SHP77 (cell line): Measurements from ENCODE around the gene ERI3.

Source experiments
- DNase-seq, 2 experiments: peaks; one replicate each; lab custom pipeline; 2025; lab: John Stamatoyannopoulos, UW

ERI3 gene

DNA sequence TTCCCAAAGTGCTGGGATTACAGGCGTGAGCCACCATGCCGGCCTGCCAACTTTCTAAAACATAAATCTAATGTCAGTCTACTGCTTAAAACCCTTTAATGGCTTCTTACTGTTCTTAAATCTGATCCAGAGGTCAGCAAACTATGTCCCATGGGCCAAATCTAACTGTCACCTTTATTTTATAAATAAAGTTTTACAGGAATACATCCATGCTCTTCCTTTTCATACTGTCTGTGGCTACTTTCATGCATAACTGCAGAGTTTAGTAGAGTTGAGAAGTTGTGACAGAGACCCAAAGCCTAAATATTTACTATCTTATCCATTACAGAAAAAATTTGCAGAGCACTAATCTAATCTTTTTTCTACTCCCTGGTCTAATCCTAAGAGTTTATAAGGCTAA is 3.8 kb downstream of the ERI3 start:
- no peak for DNase-seq

DNA sequence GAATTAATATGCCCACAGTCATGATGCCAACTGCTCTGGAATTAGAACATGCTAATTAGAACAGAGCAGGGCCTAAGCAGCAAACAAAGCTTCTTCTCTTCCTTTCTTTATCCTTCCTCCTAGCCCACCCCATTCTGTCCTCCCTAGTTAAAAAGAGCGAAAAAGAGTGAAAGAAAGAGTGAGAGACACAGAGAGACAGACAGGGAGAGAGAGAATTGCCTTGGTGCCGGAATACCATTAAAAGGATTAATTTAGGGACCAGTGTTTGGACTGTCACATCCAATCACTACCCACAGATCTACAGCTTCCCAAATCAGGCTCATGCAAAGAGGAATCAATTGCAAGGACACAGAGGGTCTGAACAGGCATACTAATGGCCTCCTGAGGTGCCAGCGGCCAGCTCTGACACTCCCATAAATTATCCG is 7.0 kb downstream of the ERI3 start:
- no peak for DNase-seq

- no peak for DNase-seq
Observed at GRCh38 chr1:44347280-44347679, 7.8 kb downstream of the ERI3 start.

DNA sequence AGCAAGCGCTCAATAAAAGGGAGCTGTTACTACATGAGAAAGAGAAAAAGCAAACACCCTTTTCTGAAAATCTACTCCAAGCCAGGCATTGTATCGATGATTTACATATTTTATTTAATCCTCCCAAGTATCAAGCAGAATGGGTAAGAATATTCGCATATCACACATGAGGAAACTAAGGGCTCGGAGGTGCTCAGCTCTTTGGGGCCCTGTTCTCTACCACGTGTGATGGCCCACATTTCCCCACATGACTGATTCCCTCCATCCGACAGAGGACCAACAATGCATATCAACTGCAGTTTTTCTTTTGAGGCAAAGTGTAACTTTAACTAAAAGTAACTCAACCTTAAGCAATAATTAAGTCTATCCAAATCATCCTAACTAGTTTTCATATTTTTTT is 8.2 kb downstream of the ERI3 start:
- no peak for DNase-seq

DNA sequence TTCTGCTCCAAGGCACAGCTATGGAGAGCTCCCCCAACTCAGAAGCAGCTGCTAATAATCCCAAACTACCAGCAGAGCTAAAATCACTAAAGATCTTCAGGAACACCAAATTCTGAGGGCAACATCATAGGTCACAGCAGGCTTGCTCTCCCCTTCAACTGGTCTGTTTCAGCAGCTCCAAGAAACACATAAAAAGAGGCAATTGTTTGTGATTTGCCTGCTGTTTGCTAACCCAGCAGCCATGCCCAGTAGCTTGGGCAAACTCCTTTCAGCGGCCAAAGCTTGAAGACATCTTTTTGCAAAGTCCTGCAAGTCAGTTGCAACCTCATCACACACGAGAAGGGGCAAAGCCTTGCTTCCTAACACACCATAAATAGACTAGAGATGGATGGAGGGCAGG is 8.9 kb downstream of the ERI3 start:
- DNase-seq = no peak

GRCh38 chr1:44345187-44345775 is 9.8 kb downstream of the ERI3 start:
- no peak for DNase-seq

DNA sequence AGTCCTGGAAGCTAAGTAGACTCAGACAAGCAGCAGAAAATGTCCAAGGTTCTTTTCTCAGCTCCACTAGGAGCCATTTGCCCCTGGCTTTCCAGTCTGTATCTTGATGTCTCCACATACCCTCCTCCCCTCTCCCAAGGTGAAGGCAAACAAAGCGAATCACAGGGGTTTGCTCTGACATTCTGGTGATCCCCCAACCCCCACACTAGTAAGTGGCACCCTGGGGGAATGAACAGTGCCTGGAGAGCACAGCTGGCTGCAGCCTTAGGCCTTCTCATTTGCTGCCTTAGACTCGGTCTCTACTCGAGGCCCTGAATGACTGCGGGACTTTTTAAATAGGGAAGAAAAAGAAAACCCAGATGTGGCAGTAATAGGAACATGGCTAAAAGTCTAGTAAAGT is 15.3 kb downstream of the ERI3 start:
- DNase-seq = no peak

DNA sequence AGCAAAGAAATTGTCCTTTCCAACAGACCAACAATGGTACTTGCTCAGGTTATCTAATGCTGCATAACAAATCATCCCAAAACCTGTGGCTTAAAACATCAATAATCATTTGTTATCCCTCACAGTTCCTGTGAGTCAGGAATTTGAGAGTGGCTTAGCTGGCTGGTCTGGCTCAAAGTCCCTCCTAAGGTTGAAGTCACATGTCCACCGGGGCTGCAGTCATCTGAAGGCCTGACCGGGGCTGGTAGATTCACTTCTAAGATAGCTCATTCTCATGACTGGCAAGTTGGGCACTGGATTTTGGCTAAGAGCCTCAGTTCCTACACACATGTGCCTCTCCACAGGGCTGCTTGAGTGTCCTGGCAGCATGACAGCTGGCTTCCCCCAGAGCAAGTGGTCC is 16.9 kb downstream of the ERI3 start:
- no peak for DNase-seq

DNA sequence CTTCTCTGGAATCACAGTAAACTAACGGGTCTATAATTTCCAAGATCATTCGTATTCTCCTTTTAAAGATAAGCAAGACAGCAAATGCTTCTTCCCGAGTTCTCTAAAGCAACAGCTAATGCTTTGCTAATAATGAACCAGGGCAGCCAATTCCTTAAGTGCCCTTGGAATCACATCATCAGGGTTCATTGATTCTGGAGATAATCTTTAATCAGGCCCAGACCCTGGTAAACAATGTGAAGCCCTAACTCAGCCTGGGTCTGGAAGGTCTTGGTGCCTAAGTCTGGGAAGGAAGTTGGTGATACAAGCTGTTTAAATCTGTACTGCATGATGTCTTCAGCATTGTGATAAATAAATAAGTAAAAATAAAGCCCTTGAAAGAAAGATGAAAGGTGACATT is 18.4 kb downstream of the ERI3 start:
- no peak for DNase-seq

DNA sequence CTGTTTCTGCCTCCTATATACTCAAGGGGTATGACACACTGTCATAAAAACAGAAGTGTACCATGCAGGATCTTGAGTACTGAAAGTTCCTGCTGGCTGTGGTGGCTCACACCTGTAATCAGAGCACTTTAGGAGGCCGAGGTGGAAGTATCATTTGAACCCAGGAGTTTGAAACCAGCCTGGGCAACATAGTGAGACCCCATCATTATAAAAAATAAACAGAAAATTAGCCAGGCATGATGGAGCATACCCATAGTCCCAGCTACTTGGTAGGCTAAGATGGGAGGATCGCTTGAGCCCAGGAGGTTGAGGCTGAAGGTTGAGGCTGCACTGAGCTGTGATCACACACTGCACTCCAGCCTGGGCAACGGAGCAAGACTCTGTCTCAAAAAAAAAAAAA is 20.1 kb downstream of the ERI3 start:
- DNase-seq = no peak

DNA sequence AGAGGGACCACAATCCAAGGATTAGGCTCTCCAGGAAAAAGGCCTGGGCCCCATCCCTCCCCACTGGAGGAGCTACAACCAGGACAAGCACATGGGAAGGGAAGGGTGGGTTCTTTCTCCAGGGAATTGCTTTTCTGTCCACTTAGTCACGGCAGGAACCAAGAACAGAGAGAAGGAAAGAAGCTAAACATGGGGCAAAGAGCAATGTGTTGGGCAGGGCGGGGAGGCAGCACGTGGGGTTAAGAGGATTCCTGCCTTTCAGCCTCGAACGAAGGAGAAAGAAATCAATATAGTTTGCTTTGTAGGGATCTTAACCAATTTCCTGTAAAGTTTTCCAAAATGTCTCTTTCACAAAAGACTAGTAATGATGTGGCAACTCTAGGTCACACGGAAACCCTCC is 21.7 kb downstream of the ERI3 start:
- no peak for DNase-seq

DNA sequence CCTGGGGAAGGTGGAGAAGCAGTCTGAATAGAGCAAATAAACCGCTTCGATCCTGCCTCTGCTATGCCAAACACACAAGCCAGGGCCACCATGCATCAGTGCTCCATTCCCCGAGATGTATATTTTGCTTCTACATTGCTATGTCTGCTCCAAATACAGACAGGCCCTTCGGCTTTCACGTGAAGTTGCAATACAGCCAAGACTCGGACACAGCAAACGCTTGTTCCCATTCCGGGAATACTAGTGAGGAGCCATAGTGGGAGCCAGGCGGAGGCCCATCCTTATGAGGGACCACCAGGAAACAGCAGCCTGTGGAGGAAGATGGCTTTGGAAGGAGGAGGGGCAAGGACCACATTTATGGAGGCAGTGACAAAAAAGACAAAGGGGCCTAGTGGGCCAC is 22.6 kb downstream of the ERI3 start:
- no peak for DNase-seq

- no peak for DNase-seq
Observed at GRCh38 chr1:44330935-44331334, 24.1 kb downstream of the ERI3 start.

DNA sequence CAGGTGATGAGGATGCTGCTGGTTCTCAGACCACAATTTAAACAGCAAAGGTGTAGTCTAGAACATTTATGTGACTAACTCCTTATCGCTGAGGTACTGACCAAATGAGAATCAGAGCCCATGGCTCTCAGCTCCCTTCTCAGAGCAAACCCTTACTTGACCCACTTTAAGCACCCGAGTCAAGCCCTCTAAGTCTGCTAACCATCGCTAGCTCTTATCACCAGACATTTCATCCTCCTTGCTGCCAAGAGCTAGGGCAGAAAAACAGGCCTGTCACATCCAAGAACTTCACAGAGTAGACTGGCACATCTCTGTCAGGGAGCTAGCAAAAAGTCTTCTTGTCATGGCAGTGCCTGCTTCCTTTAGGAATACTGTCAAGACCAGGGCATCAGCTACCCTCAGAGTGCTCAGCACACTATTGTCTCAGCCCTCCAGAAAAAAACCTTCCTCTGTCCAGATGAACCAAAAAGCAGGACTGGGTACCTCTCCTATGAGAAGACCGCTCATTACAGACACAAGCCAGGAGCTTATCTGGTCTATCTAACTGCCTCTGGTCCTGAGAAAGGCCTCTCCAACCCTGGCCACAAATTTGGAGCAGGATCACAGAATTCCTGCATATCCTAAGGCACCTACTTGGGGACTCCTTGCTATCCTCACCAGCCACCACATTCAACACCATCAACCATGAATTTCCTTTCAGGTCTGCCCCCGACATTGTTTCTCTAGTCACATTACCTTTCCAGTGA is 26.2 kb downstream of the ERI3 start:
- no peak for DNase-seq

DNA sequence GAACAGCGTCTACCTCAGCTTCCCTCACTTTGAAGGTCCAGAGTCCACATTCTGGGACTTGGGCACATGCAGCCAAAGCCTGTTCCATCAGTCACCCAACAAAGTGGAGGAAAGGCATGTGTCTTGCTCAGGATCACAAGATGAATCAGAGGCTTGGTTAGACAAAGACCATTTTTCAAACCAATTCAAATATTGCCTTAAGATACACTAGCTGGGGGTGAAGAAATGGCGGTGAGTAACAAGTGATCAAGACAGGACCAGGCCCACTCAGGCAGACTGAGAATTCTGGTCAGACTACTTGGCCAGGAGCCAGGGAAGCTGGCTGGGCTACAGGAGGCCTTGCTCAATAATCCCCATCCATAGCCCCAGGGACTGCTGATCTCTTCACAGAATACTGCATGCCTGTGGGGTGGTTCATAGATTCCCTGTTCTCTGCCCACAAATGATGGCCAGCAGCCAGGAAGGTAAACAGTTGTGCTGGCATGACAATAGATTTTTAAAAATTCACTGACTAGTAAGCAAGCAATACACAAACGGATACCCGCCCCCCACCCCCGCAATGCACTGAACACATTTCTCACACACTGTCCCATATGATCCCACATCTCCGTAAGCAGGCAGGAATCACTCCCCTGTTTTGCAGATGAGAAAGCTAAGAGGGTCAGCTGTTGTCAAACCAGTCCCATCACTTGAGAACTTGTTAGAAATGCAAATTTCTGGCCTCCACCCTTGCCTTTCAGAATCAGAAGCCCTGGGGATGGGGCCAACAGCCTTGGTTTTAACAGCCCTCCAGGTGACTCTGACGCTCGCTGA is 27.2 kb downstream of the ERI3 start:
- DNase-seq = peak; percentile 81 to 87

DNA sequence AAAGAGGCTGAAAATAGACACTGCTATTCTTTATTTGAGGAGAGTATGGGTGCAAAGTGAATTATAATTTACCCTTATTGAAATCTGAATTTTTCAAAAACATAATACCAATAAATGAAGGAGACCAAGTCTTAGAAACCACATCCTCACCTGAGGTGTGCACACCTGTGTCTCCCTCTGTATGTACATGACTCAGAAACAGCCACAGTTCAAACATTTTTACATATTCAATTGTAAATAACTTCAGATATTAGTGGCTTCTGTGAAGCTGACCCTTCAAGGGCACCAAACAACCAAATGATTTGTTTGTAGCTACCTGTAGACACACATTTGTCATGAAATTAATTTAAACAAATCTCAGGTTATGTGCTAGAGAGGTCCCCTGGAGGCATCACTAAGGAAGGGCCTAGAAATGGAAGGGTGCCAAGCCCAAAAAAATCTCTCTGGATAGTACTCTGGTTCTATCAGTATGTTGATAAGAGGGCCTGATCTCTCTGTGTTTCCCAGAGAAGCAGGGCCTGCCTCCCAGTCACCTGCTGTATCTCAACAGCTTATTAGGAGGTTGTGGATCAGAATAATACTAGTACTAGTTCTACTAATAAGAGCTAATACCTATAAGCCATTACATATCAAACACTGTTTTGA is 28.1 kb downstream of the ERI3 start:
- DNase-seq = no peak

DNA sequence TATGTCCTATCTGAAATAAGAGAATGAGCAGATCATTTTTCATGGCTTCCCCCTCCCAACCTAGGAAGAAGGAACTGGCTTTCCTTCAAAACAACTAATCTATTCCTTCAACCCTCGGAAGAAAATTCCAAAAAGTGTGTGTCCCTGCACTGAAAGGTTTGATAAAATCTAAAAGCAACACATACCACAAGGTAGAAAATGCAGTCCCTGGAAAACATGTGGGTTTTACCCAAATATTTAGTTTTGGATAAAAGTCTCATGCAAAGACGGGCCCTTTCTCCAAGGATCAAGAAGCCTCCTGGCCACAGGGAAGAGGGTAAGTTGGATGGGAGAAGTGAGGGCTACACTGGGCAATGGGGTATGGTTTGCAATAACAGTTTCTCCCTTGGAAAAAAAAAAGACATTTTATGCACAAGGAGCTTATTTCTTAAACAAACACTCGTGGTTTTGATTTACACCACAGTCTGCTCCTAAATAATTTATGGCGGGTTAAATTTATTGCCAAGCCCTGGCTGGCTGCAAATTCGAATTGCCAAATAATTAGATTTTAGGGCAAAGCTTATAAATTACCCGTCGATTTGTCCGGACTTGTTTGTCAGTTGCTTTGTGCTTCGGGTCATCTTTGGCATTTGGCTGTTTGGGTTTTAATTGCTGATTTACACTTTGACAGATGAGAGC is 28.9 kb downstream of the ERI3 start:
- DNase-seq = no peak

DNA sequence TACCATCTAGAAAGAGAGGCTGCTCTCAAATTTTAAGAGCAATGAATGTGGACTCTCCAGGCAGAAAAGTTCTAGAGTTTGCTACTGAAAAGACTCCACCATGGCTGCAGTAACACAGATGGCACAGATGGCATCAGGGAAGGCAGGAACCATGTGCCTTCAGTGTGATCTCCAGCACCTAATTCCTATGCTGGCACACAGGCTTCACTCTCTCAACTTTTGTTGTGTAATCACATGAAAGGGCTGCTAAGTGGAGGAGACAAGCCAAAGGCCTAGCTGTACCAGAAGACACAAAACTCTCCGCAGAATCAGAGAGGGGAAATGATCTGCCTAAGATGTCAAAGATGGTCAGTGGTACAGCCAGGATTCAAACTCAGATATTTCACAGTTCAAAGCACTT is 31.1 kb downstream of the ERI3 start:
- DNase-seq = no peak

DNA sequence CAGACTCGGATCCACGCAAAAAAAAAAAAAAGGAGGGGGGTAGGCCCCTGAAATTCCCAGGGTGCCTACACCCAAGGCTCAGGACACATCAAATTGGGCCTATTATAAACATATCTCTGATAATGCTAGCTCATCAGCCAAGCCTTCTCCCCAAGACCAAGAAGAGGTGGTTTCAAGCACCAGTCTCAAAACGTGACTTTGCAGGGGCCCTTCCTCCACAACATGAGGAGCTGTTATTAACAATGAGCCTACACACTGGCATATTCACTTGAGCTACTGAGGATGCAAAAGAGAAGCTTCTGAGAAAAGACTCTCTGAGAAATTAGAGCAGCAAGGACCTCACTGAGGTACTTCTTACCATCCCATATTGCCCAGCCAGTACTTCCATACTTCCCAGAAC is 32.7 kb downstream of the ERI3 start:
- DNase-seq = no peak

GRCh38 chr1:44321466-44321865 is 33.6 kb downstream of the ERI3 start:
- no peak for DNase-seq

DNA sequence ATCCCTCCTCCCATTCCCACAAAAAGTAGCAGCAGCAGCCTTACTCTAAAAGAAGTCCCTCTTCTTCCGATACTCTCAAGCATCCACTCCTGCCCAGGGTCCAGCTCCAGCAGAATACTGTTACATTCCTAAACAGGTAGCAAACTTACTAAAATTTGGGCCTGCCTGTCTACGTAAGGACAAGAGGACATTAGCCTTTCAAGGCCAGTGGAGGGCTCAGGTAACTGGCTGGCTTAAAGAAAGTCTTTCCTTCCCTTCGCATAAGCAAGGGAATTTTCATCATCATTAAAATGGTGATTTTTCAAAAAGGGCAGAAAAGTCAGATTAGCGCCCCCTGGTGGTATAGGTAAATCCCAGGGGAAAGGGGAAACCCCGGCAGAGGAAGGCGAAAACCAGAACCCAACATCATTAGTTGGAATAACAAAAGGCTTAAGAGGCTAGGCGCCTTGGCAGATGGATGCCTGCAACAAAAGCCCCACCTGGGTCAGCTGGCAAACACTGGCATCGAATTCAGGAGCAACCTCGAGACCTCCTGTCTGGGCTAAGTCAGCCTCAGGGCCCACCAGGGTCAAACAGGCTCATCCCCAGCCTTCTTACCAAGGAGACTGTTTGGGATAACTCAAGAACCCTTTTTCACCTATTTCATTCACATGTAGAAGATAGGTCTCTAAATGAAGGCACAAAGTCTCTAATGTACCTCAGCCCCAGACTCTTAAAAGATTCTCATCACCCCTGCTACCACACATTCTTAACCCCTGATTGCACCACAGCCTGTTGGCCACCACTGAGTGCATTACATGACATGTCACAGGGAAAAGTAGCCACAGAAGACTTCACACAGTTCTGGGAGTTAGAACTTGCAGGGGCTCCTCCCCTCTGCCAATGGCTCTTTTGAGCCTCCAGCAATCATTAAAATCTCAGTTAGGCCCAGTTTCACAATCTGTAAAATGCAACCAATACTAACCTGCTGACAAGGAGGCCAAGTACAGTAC is 36.7 kb downstream of the ERI3 start:
- DNase-seq = peak; percentile 1 to 36
